ENCODE data around the gene PRKCH. TPM values are rescaled to one million over a fixed set of nuclear protein-coding genes. Genes with fewer than 3 reads are reported as not detected.

Gene PRKCH
- polyA plus RNA-seq, 3 donors: 15.9 to 19.4 (median 18.9) TPM

GRCh38 chr14:61561104-61561503, 239.7 kb downstream of the PRKCH start:
- no peak for DNase-seq (ENCODE audit: extremely low read depth in 1 of 11, low read depth in 9 of 11, low spot score in 4 of 11)

GRCh38 chr14:61561657-61562276, 240.4 kb downstream of the PRKCH start:
- peak in 10 of 11 donors; percentile 64 to 93 (median 78) for DNase-seq (ENCODE audit: extremely low read depth in 1 of 11, low read depth in 9 of 11, low spot score in 4 of 11)

GRCh38 chr14:61562321-61563161, 241.2 kb downstream of the PRKCH start:
- no peak for DNase-seq (ENCODE audit: extremely low read depth in 1 of 11, low read depth in 9 of 11, low spot score in 4 of 11)

GRCh38 chr14:61563162-61563511, 241.8 kb downstream of the PRKCH start:
- no peak for DNase-seq (ENCODE audit: extremely low read depth in 1 of 11, low read depth in 9 of 11, low spot score in 4 of 11)

- no peak for DNase-seq (ENCODE audit: extremely low read depth in 1 of 11, low read depth in 9 of 11, low spot score in 4 of 11)
These were observed 242.7 kb downstream of the PRKCH start for GRCh38 chr14:61563880-61564617.

GRCh38 chr14:61564618-61565091, 243.3 kb downstream of the PRKCH start:
- no peak for DNase-seq (ENCODE audit: extremely low read depth in 1 of 11, low read depth in 9 of 11, low spot score in 4 of 11)

GRCh38 chr14:61565181-61565580, 243.8 kb downstream of the PRKCH start:
- no peak for DNase-seq (ENCODE audit: extremely low read depth in 1 of 11, low read depth in 9 of 11, low spot score in 4 of 11)

- DNase-seq (ENCODE audit: extremely low read depth in 1 of 11, low read depth in 9 of 11, low spot score in 4 of 11): no peak
These were observed 244.6 kb downstream of the PRKCH start for GRCh38 chr14:61565836-61566536.

GRCh38 chr14:61566537-61567225, 245.3 kb downstream of the PRKCH start:
- no peak for DNase-seq (ENCODE audit: extremely low read depth in 1 of 11, low read depth in 9 of 11, low spot score in 4 of 11)

- no peak for DNase-seq (ENCODE audit: extremely low read depth in 1 of 11, low read depth in 9 of 11, low spot score in 4 of 11)
These were observed 246.6 kb downstream of the PRKCH start for GRCh38 chr14:61567838-61568571.

- DNase-seq (ENCODE audit: extremely low read depth in 1 of 11, low read depth in 9 of 11, low spot score in 4 of 11): no peak
These were observed 247.2 kb downstream of the PRKCH start for GRCh38 chr14:61568572-61569011.

- no peak for DNase-seq (ENCODE audit: extremely low read depth in 1 of 11, low read depth in 9 of 11, low spot score in 4 of 11)
These were observed 247.9 kb downstream of the PRKCH start for GRCh38 chr14:61569308-61569707.

GRCh38 chr14:61569812-61570548, 248.6 kb downstream of the PRKCH start:
- DNase-seq (ENCODE audit: extremely low read depth in 1 of 11, low read depth in 9 of 11, low spot score in 4 of 11): no peak

- DNase-seq (ENCODE audit: extremely low read depth in 1 of 11, low read depth in 9 of 11, low spot score in 4 of 11): no peak
These were observed 249.3 kb downstream of the PRKCH start for GRCh38 chr14:61570549-61571290.

- no peak for DNase-seq (ENCODE audit: extremely low read depth in 1 of 11, low read depth in 9 of 11, low spot score in 4 of 11)
These were observed 250.5 kb downstream of the PRKCH start for GRCh38 chr14:61571917-61572316.

GRCh38 chr14:61573321-61573720, 251.9 kb downstream of the PRKCH start:
- DNase-seq (ENCODE audit: extremely low read depth in 1 of 11, low read depth in 9 of 11, low spot score in 4 of 11): no peak
